ENCODE data around the gene RAD51B.

GRCh38 chr14:68639000-68639757 is 819.6 kb downstream of the RAD51B start:
- TF ChIP-seq CTCF (IDR thresholded peaks at IDR 0.05) (no peak), POLR2A (IDR thresholded peaks at IDR 0.05) (no peak)
